ENCODE results near the gene NOP58. TPM values are rescaled to one million over a fixed set of nuclear protein-coding genes. Genes with fewer than 3 reads are reported as not detected.

NOP58 gene
- total RNA-seq, 4 donors from 2014 or later, result 19.4 to 61.0 (median 41.6) TPM

DNA sequence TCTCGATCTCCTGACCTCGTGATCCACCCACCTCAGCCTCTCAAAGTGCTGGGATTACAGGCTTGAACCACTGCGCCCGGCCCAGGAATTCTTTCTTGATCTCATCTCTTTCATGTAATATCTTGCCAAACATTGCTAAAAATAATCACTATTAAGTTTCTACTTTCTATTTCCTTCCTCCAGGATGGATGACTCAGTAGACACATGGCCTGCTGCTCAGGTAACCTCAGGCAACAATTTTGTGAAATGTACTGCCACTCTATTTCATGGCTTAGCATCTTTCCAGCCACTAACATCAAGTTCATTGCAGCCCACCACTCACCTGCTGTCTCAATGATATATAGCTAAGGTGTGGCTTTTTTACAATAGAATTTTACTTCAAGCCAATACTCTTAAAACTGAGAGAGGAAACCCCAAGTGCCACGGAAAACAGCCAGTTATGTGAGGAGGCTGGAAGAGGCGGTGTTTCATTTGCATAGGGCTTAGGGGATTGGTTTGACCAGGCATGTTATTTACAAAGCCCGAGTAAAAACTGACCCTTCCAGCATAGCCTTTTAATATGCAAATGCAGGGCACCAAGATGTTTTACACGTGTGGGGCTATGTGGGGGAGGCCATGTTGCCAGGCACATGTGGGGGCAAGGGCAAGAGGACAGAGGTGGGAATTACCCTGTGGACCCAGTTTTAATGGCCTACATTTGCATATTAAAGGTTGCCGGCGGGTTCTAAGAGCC lies 15.9 kb upstream of the NOP58 start:
- no peak for ATAC-seq
- H3K4me3 ChIP-seq, result no peak overlapping the region
- no peaks in the 10 kb centered on the region for H3K4me1 ChIP-seq
- no peak for TF ChIP-seq EP300 (IDR thresholded peaks at IDR 0.05)
- no peak for TF ChIP-seq POLR2AphosphoS5 (IDR thresholded peaks at IDR 0.05)
- no peak for TF ChIP-seq CTCF (IDR thresholded peaks at IDR 0.05)
- TF ChIP-seq POLR2A (IDR thresholded peaks at IDR 0.05), result no peak
- no peak overlapping the region for H3K27ac ChIP-seq
- no peaks in the 10 kb centered on the region for H3K36me3 ChIP-seq
- WGBS, 2 donors (ENCODE audit: low coverage in 1 of 2), result 55 to 58% methylated on average over 8 to 10 of the region's 10 CpGs
- peaks cover 9% of the 10 kb centered on the region for H3K27me3 ChIP-seq
- no peaks in the 10 kb centered on the region for H3K9me3 ChIP-seq

- no peaks in the 10 kb centered on the region for H3K36me3 ChIP-seq
- 10 to 51% methylated on average over 2 to 5 of the region's 5 CpGs for WGBS, 2 donors (ENCODE audit: low coverage in 1 of 2)
- TF ChIP-seq POLR2A (IDR thresholded peaks at IDR 0.05) (no peak), EP300 (IDR thresholded peaks at IDR 0.05) (no peak), CTCF (IDR thresholded peaks at IDR 0.05) (no peak), POLR2AphosphoS5 (IDR thresholded peaks at IDR 0.05) (no peak)
- peaks cover 7% of the 10 kb centered on the region for H3K27me3 ChIP-seq
- H3K9me3 ChIP-seq, result no peaks in the 10 kb centered on the region
- no peak for ATAC-seq
- H3K4me1 ChIP-seq, result no peaks in the 10 kb centered on the region
- H3K4me3 ChIP-seq, result no peak overlapping the region
- no peak overlapping the region for H3K27ac ChIP-seq
These were observed 14.1 kb upstream of the NOP58 start for GRCh38 chr2:202251494-202251893.

DNA sequence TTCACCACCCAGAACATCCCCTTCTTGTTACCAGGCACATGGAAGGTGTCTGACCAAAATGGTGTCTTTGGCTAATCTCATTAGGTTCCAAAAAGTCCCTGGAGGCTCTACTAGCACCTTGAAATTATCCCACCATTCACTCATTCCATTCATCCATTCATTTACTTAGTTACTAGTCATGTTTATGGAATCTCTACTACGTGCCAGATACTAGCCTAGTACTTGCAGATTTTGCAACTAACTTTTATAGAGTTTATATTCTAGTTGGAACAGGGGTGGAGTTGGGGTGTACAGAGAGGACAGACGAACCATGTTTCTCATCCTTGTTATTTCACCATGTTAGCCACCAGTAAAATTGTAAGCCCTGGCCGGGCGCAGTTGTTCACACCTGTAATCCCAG lies 4.0 kb upstream of the NOP58 start:
- ATAC-seq, result no peak
- H3K27ac ChIP-seq, result no peak overlapping the region
- TF ChIP-seq POLR2AphosphoS5 (IDR thresholded peaks at IDR 0.05), result no peak
- no peaks in the 10 kb centered on the region for H3K27me3 ChIP-seq
- no peak overlapping the region for H3K4me3 ChIP-seq
- WGBS, 2 donors (ENCODE audit: low coverage in 1 of 2), result 0 to 14% methylated on average over 2 of the region's 4 CpGs
- no peaks in the 10 kb centered on the region for H3K9me3 ChIP-seq
- H3K36me3 ChIP-seq, result no peaks in the 10 kb centered on the region
- H3K4me1 ChIP-seq, result peaks cover 0 to 3% (median 0%) of the 10 kb centered on the region in 3 donors

DNA sequence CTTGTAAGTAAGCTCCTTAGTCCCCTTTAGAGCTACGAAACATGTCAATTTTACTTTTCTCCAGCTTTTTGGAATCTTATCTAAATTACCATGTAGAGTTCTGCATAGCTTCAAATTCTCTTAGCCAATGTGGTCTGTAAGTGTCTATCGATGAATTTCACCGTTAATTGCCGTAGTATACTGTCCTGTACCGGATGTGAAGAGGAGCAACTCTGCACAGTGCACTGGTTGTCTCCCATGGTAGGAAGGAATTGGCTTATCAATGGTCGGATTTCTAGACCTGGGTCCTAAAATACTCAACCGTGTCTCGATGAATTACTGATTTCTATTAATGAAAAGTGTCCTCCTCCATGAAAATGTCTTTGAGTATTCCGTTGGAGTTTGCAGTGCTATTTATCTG lies 1.9 kb downstream of the NOP58 start:
- Histone ChIP-seq H3K9me3 (no peaks in the 10 kb centered on the region), H3K36me3 (no peaks in the 10 kb centered on the region), H3K4me3 (peak overlapping the region; percentile 81 to 92), H3K27me3 (no peaks in the 10 kb centered on the region), H3K27ac (no peak overlapping the region), H3K4me1 (peaks cover 0 to 41% (median 5%) of the 10 kb centered on the region in 3 donors)
- ATAC-seq, result no peak
- TF ChIP-seq POLR2AphosphoS5 (IDR thresholded peaks at IDR 0.05) (no peak), POLR2A (IDR thresholded peaks at IDR 0.05) (no peak), CTCF (IDR thresholded peaks at IDR 0.05) (no peak), EP300 (IDR thresholded peaks at IDR 0.05) (no peak)
- WGBS, 2 donors (ENCODE audit: low coverage in 1 of 2), result 18 to 52% methylated on average over 5 to 9 of the region's 9 CpGs

- H3K4me1 ChIP-seq, result peaks cover 0 to 53% (median 5%) of the 10 kb centered on the region in 3 donors
- WGBS, 2 donors (ENCODE audit: low coverage in 1 of 2), result 68 to 80% methylated on average over 3 to 9 of the region's 9 CpGs
- H3K9me3 ChIP-seq, result no peaks in the 10 kb centered on the region
- TF ChIP-seq CTCF (IDR thresholded peaks at IDR 0.05), result no peak
- TF ChIP-seq EP300 (IDR thresholded peaks at IDR 0.05), result no peak
- no peak for TF ChIP-seq POLR2AphosphoS5 (IDR thresholded peaks at IDR 0.05)
- TF ChIP-seq POLR2A (IDR thresholded peaks at IDR 0.05), result no peak
- H3K27ac ChIP-seq, result no peak overlapping the region
- ATAC-seq, result no peak
- no peaks in the 10 kb centered on the region for H3K36me3 ChIP-seq
- H3K4me3 ChIP-seq, result no peak overlapping the region
- H3K27me3 ChIP-seq, result no peaks in the 10 kb centered on the region
These were observed 4.0 kb downstream of the NOP58 start for GRCh38 chr2:202269585-202269984.
